ENCODE data around the gene SERINC5.

GRCh38 chr5:80230269-80230992 is 25.4 kb downstream of the SERINC5 start:
- TF ChIP-seq ZFP3 (CRISPR knock-in tag; IDR thresholded peaks at IDR 0.05) = no peak
- no peak for TF ChIP-seq BACH2 (CRISPR knock-in tag; IDR thresholded peaks at IDR 0.05; ENCODE audit: borderline replicate concordance)

Measured in SK-N-SH treated with all-trans-retinoic acid at 6 μM for 48 hours (cell line).